HG02759 (cell line): ENCODE measurements around the gene PRXL2B.
"Not testable (repeated sequence)": the region's sequence is repeated elsewhere in the genome, so short reads cannot be mapped to it uniquely, and the experiment has no call there.

ENCODE experiments used
- ATAC-seq: cut with Tn5 transposase; IDR thresholded peaks from one replicate; pipeline ENCODE4 v1.9.1; 2021; ENCODE audit warnings: mild to moderate bottlenecking, moderate library complexity; ENCODE audit not compliant: unreplicated experiment

Gene PRXL2B

DNA sequence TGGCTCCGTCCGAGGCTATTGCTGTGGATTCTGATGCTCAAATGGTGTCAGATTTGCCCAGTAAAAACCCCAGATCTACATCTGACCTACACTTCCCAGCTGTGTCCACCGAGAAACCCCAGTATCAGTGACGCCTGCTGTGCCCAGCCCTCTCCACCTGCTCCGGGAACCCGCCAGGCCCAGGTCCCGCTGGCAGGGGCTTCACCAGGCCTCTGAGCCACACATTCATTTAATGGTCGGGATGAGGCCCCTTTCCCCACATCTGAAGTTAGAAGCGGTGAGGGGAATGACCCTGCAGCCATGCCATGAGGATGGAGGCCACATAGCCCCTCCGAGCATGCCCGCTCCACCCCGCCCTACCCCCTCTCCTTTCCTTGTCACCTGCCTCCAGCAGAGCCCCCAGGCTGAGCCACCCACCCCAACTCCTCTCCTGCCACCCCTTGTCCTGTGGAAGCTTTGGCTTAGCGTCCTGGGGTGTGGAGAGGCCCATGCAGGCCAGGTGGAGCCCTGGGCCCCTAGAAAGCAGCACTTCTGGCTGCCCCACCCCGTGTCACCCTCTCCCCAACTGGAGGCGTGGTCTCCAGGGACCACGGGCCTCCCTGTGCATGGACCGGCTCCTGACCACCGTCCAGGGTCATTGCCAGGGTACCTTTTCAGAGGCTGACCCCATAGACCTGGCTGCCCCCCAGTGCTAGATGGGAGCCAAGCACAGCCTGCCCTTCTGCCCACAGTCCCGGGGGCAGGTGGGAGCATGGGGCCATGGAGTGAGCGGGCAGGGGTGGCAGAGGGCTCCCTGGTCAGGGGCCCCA lies 22.4 kb upstream of the PRXL2B start:
- no peak for ATAC-seq

DNA sequence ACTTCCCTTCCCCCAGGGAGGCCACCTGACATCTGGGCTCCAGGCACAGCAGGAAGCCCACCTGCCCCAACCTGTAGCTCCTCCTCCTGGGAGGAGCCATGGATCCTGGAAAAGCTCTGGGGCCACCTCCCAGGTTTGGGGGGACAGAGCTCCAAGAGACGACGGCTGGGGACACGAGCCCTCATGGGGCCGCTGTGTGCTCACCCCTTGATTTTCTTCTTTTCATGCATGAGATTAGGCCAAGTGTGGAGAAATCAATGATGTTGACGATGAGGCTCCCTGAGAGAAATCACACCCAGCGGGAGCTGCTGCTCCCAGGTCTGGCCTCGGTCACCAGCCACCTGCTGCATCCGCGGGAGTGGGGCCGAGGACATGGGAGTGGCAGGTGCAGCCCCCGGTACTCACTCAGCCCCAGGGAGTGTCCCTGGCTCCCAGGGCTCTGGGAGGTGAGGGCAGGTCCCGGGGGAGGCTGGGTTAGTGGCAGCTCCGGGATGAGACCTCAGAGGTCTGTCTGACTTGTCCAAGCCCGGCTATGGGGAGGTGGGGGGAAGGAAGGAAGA lies 21.7 kb upstream of the PRXL2B start:
- ATAC-seq = no peak

DNA sequence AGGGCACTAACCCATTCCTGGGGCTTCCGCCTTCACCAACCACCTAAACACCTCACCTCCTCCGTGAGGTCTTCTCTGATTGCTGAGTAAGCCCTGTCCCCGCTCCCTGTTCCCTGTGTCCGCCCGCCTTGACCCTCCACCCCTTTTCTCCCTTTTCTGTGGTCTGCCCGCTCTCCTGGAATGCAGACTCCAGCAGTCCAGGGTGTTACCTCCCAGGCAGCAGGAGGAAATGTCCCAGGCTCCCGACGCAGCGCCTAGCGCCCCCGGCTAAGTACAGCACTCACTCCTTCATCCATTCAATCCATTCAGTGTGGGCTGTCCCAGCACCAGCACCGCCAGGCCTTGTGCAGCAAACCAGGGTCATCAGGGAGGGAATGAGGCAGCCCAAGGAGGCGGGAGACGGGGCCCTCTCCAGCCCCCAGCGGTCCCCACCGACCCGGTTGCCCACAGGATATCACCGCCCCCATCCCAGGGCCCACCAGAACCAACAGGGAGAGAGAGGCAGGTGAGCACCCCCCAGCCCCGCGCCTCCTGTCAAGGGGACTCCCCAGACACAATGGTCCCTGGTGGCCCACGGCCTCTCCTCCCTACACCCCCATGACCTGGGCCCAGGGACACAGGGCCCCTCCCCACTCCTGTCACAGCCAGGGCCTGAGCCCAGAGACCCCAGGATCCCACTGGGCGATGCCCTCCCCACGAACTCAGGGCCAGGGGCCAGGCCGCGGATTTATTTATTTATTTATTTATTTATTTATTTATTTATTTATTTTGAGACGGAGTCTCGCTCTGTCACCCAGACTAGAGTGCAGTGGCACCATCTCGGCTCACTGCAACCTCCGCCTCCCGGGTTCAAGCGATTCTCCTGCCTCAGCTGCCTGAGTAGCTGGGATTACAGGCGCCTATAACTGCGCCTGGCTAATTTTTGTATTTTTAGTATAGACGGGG lies 20.2 kb upstream of the PRXL2B start:
- ATAC-seq = no peak

DNA sequence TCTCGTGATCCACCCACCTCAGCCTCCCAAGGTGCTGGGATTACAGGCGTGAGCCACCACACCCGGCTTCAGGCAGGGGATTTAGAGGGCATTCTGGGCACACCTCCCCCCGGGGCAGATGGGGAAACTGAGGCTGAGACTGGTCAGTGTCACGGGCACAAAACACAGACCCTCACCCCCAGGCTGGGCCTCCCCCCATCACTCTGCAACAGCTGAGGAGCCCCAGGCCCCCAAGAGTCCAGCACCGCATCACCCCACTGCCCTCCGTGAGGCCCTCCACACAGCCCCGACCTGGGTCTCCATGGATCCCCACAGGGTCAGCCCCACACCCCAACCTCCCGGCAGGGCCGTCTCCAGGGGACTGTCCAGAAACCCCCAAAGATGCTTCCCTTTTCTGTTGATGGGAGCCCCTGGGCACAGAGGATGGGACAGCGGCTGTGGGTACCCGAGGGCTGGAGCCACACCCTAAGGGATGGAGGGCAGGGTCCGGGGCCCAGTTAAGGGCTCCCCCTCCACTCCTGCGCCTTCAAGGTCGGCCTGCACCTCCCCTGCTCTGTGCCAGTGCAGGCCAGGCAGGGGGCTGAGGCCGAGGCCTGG lies 19.4 kb upstream of the PRXL2B start:
- ATAC-seq = no peak

- not testable (repeated sequence) for ATAC-seq
These were observed 18.3 kb upstream of the PRXL2B start for GRCh38 chr1:2568187-2568816.

DNA sequence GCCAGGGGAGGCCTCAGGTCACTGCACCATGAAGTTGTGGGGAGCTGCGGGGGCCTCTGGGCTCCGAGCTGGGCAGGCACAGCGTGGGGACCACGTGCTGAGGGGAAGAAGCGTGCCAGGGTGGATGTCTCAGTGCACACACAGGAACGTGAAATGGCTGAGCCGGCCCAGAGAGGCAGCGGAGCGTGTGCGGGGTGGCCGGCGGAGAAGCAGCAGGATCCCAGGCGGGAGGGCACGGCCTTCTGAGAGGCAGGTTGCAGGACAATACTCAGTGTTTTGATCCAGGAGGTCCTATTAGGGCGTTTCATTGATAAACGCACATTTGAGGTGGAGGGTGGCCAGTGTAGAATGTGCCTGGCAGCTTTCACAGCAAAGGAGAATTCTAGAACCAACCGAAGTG lies 17.5 kb upstream of the PRXL2B start:
- ATAC-seq = no peak

DNA sequence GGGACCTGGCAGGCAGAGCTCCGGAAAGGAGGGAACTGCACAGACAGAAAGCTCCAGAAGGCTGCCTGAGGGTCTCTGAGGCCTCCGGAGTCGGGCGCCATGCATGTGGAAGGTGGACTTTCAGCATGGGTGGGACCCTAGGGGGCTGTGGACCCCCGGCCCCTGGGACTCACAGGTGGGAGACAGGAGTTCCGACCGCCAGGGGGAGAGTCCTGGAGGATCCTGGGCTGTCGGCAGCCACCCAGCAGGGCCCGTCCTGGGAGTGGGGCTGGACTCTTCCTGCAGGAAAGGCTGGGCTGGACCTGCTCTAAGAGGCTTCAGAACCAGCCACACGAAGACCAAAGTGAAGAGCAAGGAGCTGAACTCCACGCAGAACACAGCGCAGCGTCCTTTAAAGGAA lies 16.9 kb upstream of the PRXL2B start:
- not testable (repeated sequence) for ATAC-seq

GRCh38 chr1:2570332-2570731 lies 16.2 kb upstream of the PRXL2B start:
- ATAC-seq = no peak

DNA sequence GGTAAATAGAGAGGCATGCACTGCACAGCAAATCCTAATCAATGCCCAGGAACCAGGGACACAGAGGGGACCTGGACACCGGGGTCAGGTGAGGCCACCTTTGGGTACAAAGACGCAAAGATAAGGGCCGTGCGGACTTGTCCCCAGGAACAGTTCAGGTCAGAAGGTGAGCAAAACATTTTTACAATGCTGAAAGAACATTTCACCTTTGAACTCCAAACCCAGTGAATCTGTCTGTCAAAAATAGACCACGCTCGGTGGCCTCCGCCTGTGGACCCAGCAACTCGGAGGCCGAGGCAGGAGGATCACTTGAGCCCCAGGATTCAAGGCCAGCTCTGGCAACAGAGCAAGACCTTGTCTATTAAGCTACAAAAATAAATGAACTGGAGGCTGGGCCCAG lies 15.2 kb upstream of the PRXL2B start:
- no peak for ATAC-seq

GRCh38 chr1:2573250-2573920 lies 13.2 kb upstream of the PRXL2B start:
- ATAC-seq = no peak

- no peak for ATAC-seq
These were observed 12.2 kb upstream of the PRXL2B start for GRCh38 chr1:2574350-2574749.

DNA sequence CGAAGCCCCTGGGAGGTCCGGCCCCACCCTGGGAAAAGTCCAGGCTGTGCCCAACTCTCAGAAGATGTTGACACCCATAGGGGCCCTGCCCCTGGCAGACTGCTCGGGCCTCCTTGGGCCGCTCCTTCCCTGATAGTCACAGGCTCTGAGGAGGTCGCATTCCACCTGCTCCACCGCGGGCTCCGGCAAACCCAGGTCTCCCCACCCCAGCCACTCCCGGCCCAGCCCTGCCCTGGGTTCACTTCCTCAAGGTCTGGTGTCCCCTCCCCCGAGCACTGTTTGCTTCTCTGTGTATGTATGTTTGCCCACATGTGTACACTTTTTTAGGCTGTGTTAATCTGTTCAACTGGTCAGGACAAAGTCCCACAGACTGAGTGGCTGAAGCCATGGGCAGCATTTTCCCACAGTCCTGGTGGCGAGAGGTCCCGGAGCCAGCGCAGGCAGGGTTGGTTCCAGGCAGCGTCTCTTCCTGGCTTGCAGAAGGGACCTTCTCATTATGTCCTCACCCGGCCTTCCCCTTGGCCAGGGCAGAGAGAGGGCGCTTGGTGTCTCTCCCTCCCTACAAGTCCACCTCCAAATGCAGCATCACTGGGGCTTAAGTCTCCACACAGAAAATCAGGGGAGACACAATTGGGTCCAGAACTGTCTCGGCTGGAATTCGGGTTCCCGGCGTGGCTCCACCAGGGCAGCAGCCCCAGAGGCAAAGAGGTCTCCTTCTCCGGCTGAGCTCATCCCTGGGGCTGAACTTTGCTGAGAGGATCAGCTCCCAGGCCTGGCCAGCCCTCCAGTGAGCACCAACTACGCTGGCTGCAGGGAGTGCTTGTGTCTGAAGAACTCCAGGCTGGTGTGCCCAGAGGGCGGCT lies 10.5 kb upstream of the PRXL2B start:
- ATAC-seq = no peak

- ATAC-seq = peak; percentile 35
These were observed 9.0 kb upstream of the PRXL2B start for GRCh38 chr1:2577565-2578075.

GRCh38 chr1:2578758-2579118 lies 7.8 kb upstream of the PRXL2B start:
- no peak for ATAC-seq

DNA sequence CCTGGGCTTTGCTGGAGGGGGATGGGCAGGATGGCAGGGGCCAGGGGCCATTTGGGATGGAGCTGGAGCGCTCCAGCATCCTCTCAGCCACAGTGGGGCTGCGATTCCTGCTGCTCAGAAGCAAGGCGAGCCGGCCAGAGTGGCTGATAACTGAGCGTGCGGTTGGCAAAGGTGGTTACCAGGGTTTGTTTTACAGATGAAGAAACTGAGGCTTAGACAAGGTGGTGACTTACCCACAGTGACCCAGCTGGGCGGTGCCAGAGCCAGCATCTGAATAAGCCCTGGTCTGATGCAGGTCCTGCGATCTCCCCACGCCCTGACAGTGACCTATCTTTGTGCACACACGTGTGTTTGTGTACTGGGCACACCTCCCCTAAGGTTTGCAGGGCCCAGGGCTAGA lies 5.9 kb upstream of the PRXL2B start:
- ATAC-seq = no peak

DNA sequence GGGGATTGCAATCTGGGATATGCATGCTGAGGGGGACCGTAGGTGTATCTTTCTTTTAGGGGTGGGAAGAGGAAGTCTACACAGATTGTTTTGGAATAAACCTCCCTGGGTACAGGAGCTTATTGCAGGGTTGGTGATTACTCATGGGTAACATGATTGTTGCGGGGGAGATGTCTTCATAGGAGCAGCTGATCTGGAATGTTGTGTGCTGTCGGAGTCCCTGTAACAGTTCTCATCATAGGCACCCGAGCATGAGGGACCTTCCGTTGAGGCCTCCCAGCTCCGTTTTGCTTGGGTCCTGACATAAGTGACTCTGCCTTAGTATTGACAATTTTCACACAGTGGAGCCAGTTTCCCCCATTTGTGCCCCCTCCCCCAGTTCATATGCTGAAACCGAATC lies 4.2 kb upstream of the PRXL2B start:
- no peak for ATAC-seq

DNA sequence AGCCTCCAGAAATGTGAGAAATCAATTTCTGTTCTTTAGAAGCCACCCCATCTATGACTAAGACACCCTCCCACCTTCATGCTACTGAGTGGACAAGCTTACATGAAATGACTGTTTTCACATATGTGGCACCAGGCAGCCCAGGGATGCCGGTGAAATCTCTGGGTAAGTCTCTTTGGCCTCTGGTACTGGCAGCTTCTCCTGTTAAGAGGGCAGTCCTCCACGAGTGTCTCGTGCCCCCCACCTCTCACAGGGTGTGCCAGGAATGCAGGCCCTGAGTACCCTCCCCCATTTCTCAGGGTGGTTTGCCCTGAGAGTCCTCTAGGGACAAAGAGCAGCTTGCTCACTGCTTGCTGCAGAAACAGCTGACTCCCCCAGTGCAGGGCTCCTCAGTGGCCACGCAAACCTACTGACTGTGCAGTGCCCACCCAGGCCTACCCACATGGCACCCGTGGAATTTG lies 3.2 kb upstream of the PRXL2B start:
- ATAC-seq = no peak

- no peak for ATAC-seq
These were observed 2.7 kb upstream of the PRXL2B start for GRCh38 chr1:2583871-2584351.
